SK-N-SH treated with all-trans-retinoic acid at 6 μM for 48 hours (cell line): ENCODE data around the gene ATP10B.

Experiments
- ATAC-seq: fragments of 200-7000 bp; cut with Tn5 transposase; 3 replicates; pipeline ENCODE4 v1.9.1; 2020; ENCODE audit warnings: mild to moderate bottlenecking, moderate library complexity
- ARNTL ChIP-seq: fragments of 450-650 bp; formaldehyde crosslinking; IDR thresholded peaks from 2 replicates; pipeline ENCODE4 v1.5.0; 2020; ENCODE audit warnings: low read depth, mild to moderate bottlenecking, moderate library complexity, borderline replicate concordance
- BACH2 ChIP-seq: fragments of 250-450 bp; sonication (Bioruptor Pico); IDR thresholded peaks from 2 replicates; pipeline ENCODE4 v1.9.0; 2021; ENCODE audit warnings: mild to moderate bottlenecking, borderline replicate concordance
- CREB5 ChIP-seq: fragments of 250-450 bp; sonication (Bioruptor Pico); IDR thresholded peaks from 2 replicates; pipeline ENCODE4 v1.5.1; 2020; ENCODE audit warnings: low read depth, mild to moderate bottlenecking, moderate library complexity
- CSDC2 ChIP-seq: fragments of 250-450 bp; sonication (Bioruptor Pico); IDR thresholded peaks from 2 replicates; pipeline ENCODE4 v1.5.0; 2020; ENCODE audit warnings: mild to moderate bottlenecking, moderate library complexity
- CSRNP3 ChIP-seq: fragments of 250-450 bp; sonication (Bioruptor Pico); IDR thresholded peaks from 2 replicates; pipeline ENCODE4 v1.5.1; 2021; ENCODE audit warnings: mild to moderate bottlenecking, moderate library complexity
- ESRRG ChIP-seq: fragments of 250-450 bp; sonication (Bioruptor Pico); IDR thresholded peaks from 2 replicates; pipeline ENCODE4 v1.6.1; 2021; ENCODE audit warnings: mild to moderate bottlenecking
- GLIS3 ChIP-seq: fragments of 250-450 bp; sonication (Bioruptor Pico); IDR thresholded peaks from 2 replicates; pipeline ENCODE4 v1.5.0; 2020; ENCODE audit warnings: mild to moderate bottlenecking, moderate library complexity
- OSR1 ChIP-seq: fragments of 250-450 bp; sonication (Bioruptor Pico); IDR thresholded peaks from 2 replicates; pipeline ENCODE4 v1.8.0; 2022; ENCODE audit warnings: moderate library complexity, mild to moderate bottlenecking, inconsistent platforms
- PATZ1 ChIP-seq: fragments of 250-450 bp; sonication (Bioruptor Pico); IDR thresholded peaks from 2 replicates; pipeline ENCODE4 v1.8.0; 2020; ENCODE audit warnings: mild to moderate bottlenecking, moderate library complexity, borderline replicate concordance
- POU6F1 ChIP-seq: fragments of 250-450 bp; sonication (Bioruptor Pico); IDR thresholded peaks from 2 replicates; pipeline ENCODE4 v1.8.0; 2021; ENCODE audit warnings: low read depth, mild to moderate bottlenecking, moderate library complexity, borderline replicate concordance
- PPARA ChIP-seq: fragments of 250-450 bp; sonication (Bioruptor Pico); IDR thresholded peaks from 2 replicates; pipeline ENCODE4 v1.5.0; 2020; ENCODE audit warnings: mild to moderate bottlenecking, borderline replicate concordance
- RARB ChIP-seq: fragments of 250-450 bp; sonication (Bioruptor Pico); IDR thresholded peaks from 2 replicates; pipeline ENCODE4 v1.8.0; 2021; ENCODE audit warnings: mild to moderate bottlenecking, moderate library complexity
- SNAI2 ChIP-seq: fragments of 250-450 bp; sonication (Bioruptor Pico); IDR thresholded peaks from 2 replicates; pipeline ENCODE4 v1.5.0; 2020; ENCODE audit warnings: mild to moderate bottlenecking, moderate library complexity
- TCF4 ChIP-seq: fragments of 250-450 bp; sonication (Bioruptor Pico); IDR thresholded peaks from 2 replicates; pipeline ENCODE4 v1.8.0; 2021; ENCODE audit warnings: mild to moderate bottlenecking, moderate library complexity, borderline replicate concordance
- TOX ChIP-seq: fragments of 250-450 bp; sonication (Bioruptor Pico); IDR thresholded peaks from 2 replicates; pipeline ENCODE4 v1.8.0; 2021; ENCODE audit warnings: mild to moderate bottlenecking, moderate library complexity, borderline replicate concordance
- TSHZ2 ChIP-seq: fragments of 250-450 bp; sonication (Bioruptor Pico); IDR thresholded peaks from 2 replicates; pipeline ENCODE4 v1.5.0; 2020; ENCODE audit warnings: mild to moderate bottlenecking, moderate library complexity
- ZC3H10 ChIP-seq: fragments of 250-450 bp; sonication (Bioruptor Pico); IDR thresholded peaks from 2 replicates; pipeline ENCODE4 v1.5.1; 2021; ENCODE audit warnings: mild to moderate bottlenecking, moderate library complexity
- ZFP3 ChIP-seq: fragments of 250-450 bp; sonication (Bioruptor Pico); IDR thresholded peaks from 2 replicates; pipeline ENCODE4 v1.5.0; 2020; ENCODE audit warnings: mild to moderate bottlenecking, moderate library complexity
- ZFP30 ChIP-seq: fragments of 450-650 bp; formaldehyde crosslinking; IDR thresholded peaks from 2 replicates; pipeline ENCODE4 v1.5.0; 2022; ENCODE audit warnings: mild to moderate bottlenecking, moderate library complexity
- ZNF565 ChIP-seq: fragments of 450-650 bp; formaldehyde crosslinking; conservative IDR thresholded peaks from 2 replicates; pipeline ENCODE4 v1.5.0; 2020; ENCODE audit warnings: low read depth, mild to moderate bottlenecking, moderate library complexity
- ZNF8 ChIP-seq: fragments of 450-650 bp; formaldehyde crosslinking; IDR thresholded peaks from 2 replicates; pipeline ENCODE4 v1.5.0; 2020; ENCODE audit warnings: mild to moderate bottlenecking, moderate library complexity

The ATP10B gene

GRCh38 chr5:160847526-160848085 is 4.4 kb downstream of the ATP10B start:
- no peak for TF ChIP-seq POU6F1 (CRISPR knock-in tag)
- no peak for TF ChIP-seq ZFP30 (CRISPR knock-in tag)
- TF ChIP-seq ARNTL (CRISPR knock-in tag), result no peak
- TF ChIP-seq ESRRG (CRISPR knock-in tag), result no peak
- TF ChIP-seq SNAI2 (CRISPR knock-in tag), result no peak
- TF ChIP-seq ZNF8, result no peak
- TF ChIP-seq ZFP3 (CRISPR knock-in tag), result no peak
- no peak for TF ChIP-seq TSHZ2 (CRISPR knock-in tag)
- TF ChIP-seq TCF4 (CRISPR knock-in tag), result no peak
- no peak for TF ChIP-seq CREB5 (CRISPR knock-in tag)
- TF ChIP-seq ZC3H10 (CRISPR knock-in tag), result no peak
- no peak for TF ChIP-seq PPARA (CRISPR knock-in tag)
- no peak for TF ChIP-seq OSR1 (CRISPR knock-in tag)
- TF ChIP-seq CSDC2 (CRISPR knock-in tag), result no peak
- no peak for TF ChIP-seq BACH2 (CRISPR knock-in tag)
- ATAC-seq, result no peak

- ATAC-seq, result no peak
- TF ChIP-seq RARB (no peak), PATZ1 (CRISPR knock-in tag) (no peak), ARNTL (CRISPR knock-in tag) (no peak), BACH2 (CRISPR knock-in tag) (no peak), TOX (no peak), ZFP30 (CRISPR knock-in tag) (no peak), ZC3H10 (CRISPR knock-in tag) (no peak), SNAI2 (CRISPR knock-in tag) (no peak), ZNF565 (no peak), CSRNP3 (CRISPR knock-in tag) (no peak)
Measured at GRCh38 chr5:160846642-160847041, 5.4 kb downstream of the ATP10B start.

- no peak for ATAC-seq
- TF ChIP-seq SNAI2 (CRISPR knock-in tag) (no peak), ZNF8 (no peak), GLIS3 (no peak), RARB (no peak), ZFP3 (CRISPR knock-in tag) (no peak), BACH2 (CRISPR knock-in tag) (no peak), ZFP30 (CRISPR knock-in tag) (no peak), ZC3H10 (CRISPR knock-in tag) (no peak), ZNF565 (no peak), CREB5 (CRISPR knock-in tag) (no peak), PPARA (CRISPR knock-in tag) (no peak), PATZ1 (CRISPR knock-in tag) (no peak)
Measured at GRCh38 chr5:160844177-160844576, 7.8 kb downstream of the ATP10B start.
